K562 (cell line): ENCODE measurements around the gene ERMP1. TPM values are rescaled to one million over a fixed set of nuclear protein-coding genes. Genes with fewer than 3 reads are reported as not detected.

ENCODE experiments used
- CREBBP ChIP-seq: IDR thresholded peaks from one replicate; pipeline ENCODE4 v1.6.1; 2012; ENCODE audit warnings: low read depth, mild to moderate bottlenecking, control low read depth, inconsistent platforms, low read length
- DNMT1 ChIP-seq: fragments of 450-650 bp; IDR thresholded peaks from 2 replicates; pipeline ENCODE4 v1.6.1; 2016; ENCODE audit warnings: antibody characterized with exemption, mild to moderate bottlenecking
- ERF ChIP-seq: fragments of 450-650 bp; formaldehyde crosslinking; IDR thresholded peaks from 2 replicates; pipeline ENCODE4 v1.4.0; 2020; ENCODE audit warnings: mild to moderate bottlenecking, mixed read lengths
- FOXM1 ChIP-seq, 2 experiments: fragments of 450-650 bp in 1 of 2; sonication (generic) in 1 of 2; formaldehyde crosslinking in 1 of 2; IDR thresholded peaks; 2 replicates each; pipeline versions ENCODE4 v1.6.1 to v1.9.0; 2017 to 2022; ENCODE audit warnings: low read depth in 2 of 2, mild to moderate bottlenecking in 2 of 2, missing genetic modification reagents in 1 of 2, moderate library complexity in 1 of 2
- JUNB ChIP-seq: fragments of 450-650 bp; formaldehyde crosslinking; conservative IDR thresholded peaks from 2 replicates; pipeline ENCODE4 v1.4.0; 2020; ENCODE audit warnings: mild to moderate bottlenecking
- KDM1A ChIP-seq, 2 experiments: fragments of 450-650 bp; IDR thresholded peaks; 2 replicates each; pipeline ENCODE4 v1.6.1; 2016; ENCODE audit warnings: mild to moderate bottlenecking in 2 of 2
- MEF2A ChIP-seq: IDR thresholded peaks from 2 replicates; pipeline ENCODE4 v1.6.1; 2011; ENCODE audit warnings: low read depth, mild to moderate bottlenecking, low read length, moderate library complexity; ENCODE audit not compliant: control insufficient read depth
- NBN ChIP-seq: fragments of 450-650 bp; IDR thresholded peaks from 2 replicates; pipeline ENCODE4 v1.6.1; 2016; ENCODE audit warnings: low read depth, mild to moderate bottlenecking
- NCOA2 ChIP-seq, 2 experiments: fragments of 450-650 bp; IDR thresholded peaks; 2 replicates each; pipeline ENCODE4 v1.6.1; 2018; ENCODE audit warnings: mild to moderate bottlenecking in 2 of 2, moderate library complexity in 1 of 2; ENCODE audit not compliant: partially characterized antibody in 2 of 2
- NR2C2 ChIP-seq, 2 experiments: fragments of 200-800 bp in 1 of 2; sonication (Bioruptor generic) in 1 of 2; sonication (generic) in 1 of 2; formaldehyde crosslinking in 1 of 2; IDR thresholded peaks; 2 replicates each; pipeline versions ENCODE4 v1.6.1 to v1.8.0; 2016 to 2022; ENCODE audit warnings: mild to moderate bottlenecking in 1 of 2, missing compliant biosample characterization in 1 of 2, missing genetic modification characterization in 1 of 2, missing genetic modification reagents in 1 of 2
- RAD21 ChIP-seq, 2 experiments: fragments of 250-450 bp in 1 of 2; fragments of 450-650 bp in 1 of 2; sonication (Bioruptor Pico) in 1 of 2; formaldehyde crosslinking in 1 of 2; IDR thresholded peaks in 1 of 2; conservative IDR thresholded peaks in 1 of 2; 2 replicates each; pipeline versions ENCODE4 v1.4.0 to v1.8.0; 2020 to 2022; ENCODE audit warnings: mild to moderate bottlenecking in 2 of 2, moderate library complexity in 1 of 2
- SMARCE1 ChIP-seq: fragments of 450-650 bp; IDR thresholded peaks from 2 replicates; pipeline ENCODE4 v1.7.1; 2016; ENCODE audit warnings: mild to moderate bottlenecking
- STAT5A ChIP-seq: IDR thresholded peaks from 2 replicates; pipeline ENCODE4 v1.6.1; 2012; ENCODE audit warnings: low read length, inconsistent platforms, borderline replicate concordance
- ZNF140 ChIP-seq: fragments of 250-450 bp; sonication (Bioruptor Pico); IDR thresholded peaks from 2 replicates; pipeline ENCODE4 v1.8.0; 2021; ENCODE audit warnings: moderate library complexity, mild to moderate bottlenecking, inconsistent platforms
- ZNF561 ChIP-seq: fragments of 450-650 bp; formaldehyde crosslinking; conservative IDR thresholded peaks from 2 replicates; pipeline ENCODE4 v1.4.0; 2020; ENCODE audit warnings: mild to moderate bottlenecking, moderate library complexity
- ZNF696 ChIP-seq: fragments of 250-450 bp; sonication (Bioruptor Pico); conservative IDR thresholded peaks from 2 replicates; pipeline ENCODE4 v1.4.0; 2020; ENCODE audit warnings: mild to moderate bottlenecking, moderate library complexity
- ZNF764 ChIP-seq: fragments of 250-450 bp; sonication (Bioruptor Pico); IDR thresholded peaks from 2 replicates; pipeline ENCODE4 v1.4.0; 2020; ENCODE audit warnings: low read depth, mild to moderate bottlenecking, moderate library complexity
- ZSCAN29 ChIP-seq: fragments of 450-650 bp; IDR thresholded peaks from 2 replicates; pipeline ENCODE4 v1.6.1; 2017
- polyA plus RNA-seq, 8 experiments: library from polyadenylated mRNA; depleted of rRNA in 4 of 8; stranded (reverse) in 5 of 8; unstranded in 3 of 8; fragments of >200 nt; fragmentation: Nextera tagmentation in 2 of 8; fragmentation: Illumina TruSeq in 1 of 8; extraction: Ambion mirVana in 2 of 8; extraction: Trizol in 1 of 8; gene quantifications; 2 replicates each; pipeline versions ENCODE4 v1.2.1 to v1.2.3, GENCODE V29; 2011 to 2014; ENCODE audit warnings: inconsistent platforms in 1 of 8, missing spikeins in 1 of 8
- total RNA-seq, 7 experiments: library from RNA; depleted of rRNA in 6 of 7; stranded (reverse); fragments of >200 nt in 6 of 7; fragmentation: Illumina TruSeq in 2 of 7; extraction: Trizol in 2 of 7; gene quantifications; 2 replicates each; pipeline versions ENCODE4 v1.2.1 to v1.2.3, GENCODE V29; 2011 to 2021; ENCODE audit warnings: low replicate concordance in 1 of 7
- TF ChIP-seq, protein P1 (sequence below): fragments of 450-650 bp; formaldehyde crosslinking; IDR thresholded peaks from 2 replicates; pipeline ENCODE4 v1.4.0; 2022; ENCODE audit warnings: missing genetic modification characterization
- TF ChIP-seq, protein P2 (sequence below): IDR thresholded peaks from 2 replicates; pipeline ENCODE4 v1.6.1; 2011; ENCODE audit warnings: borderline replicate concordance, low read depth, mild to moderate bottlenecking, moderate library complexity, low read length; ENCODE audit not compliant: insufficient read depth, poor library complexity, severe bottlenecking
- TF ChIP-seq, protein P3 (sequence below): sonication (generic); formaldehyde crosslinking; IDR thresholded peaks from 2 replicates; pipeline ENCODE4 v1.8.0; 2022; ENCODE audit warnings: mild to moderate bottlenecking, missing genetic modification reagents
- TF ChIP-seq, protein P4 (sequence below): IDR thresholded peaks from 3 replicates; pipeline ENCODE4 v1.6.1; 2011; ENCODE audit warnings: borderline replicate concordance, mild to moderate bottlenecking; ENCODE audit not compliant: insufficient read length, insufficient read depth

ERMP1 gene
- total and polyA plus RNA-seq, 9 of the 15 experiments (the other 6 are each of a cell fraction or from before 2014, with no cell fraction given): 2.5 to 26.3 (median 12.6) TPM

DNA sequence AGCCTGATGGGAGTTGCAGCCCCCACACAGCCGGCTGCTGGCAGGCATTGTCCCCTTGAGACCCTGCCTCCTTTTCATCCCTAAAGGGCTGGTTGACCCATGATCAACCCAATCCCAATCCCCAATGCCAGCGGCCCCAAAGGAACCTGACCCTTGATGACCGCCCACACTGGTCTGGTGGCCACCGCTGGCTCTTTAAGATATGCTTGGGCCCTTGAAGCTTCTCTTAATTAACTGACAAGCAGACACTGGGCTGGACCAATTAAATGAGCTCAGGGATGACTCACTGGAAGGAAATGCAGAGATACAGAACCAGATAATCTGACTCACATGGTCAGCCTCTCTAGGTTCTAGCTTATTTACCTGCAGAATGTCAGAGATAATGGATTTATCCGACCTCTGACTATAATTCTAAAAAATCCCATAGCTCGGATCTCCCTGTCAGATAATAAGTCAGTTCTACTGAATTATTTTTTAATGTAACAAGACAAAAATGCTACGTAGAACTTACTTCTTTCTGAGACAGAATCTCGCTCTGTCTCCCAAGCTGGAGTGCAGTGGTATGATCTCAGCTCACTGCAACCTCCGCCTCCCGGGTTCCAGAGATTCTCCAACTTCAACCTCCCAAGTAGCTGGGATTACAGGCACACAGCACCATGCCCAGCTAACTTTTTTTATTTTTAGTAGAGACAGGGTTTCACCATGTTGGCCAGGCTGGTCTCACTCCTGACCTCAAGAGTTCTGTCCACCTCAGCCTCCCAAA is 46.7 kb upstream of the ERMP1 start (continued):
- TF ChIP-seq RAD21 (CRISPR knock-in tag; conservative IDR thresholded peaks at IDR 0.05 in 1 of 2, IDR thresholded peaks at IDR 0.05 in 1 of 2): no peak
- TF ChIP-seq NR2C2 (CRISPR knock-in tag; IDR thresholded peaks at IDR 0.05): no peak
- no peak for TF ChIP-seq NR2C2 (tag; IDR thresholded peaks at IDR 0.05)
- TF ChIP-seq ERF (CRISPR knock-in tag): no peak
- TF ChIP-seq, protein P1, sequence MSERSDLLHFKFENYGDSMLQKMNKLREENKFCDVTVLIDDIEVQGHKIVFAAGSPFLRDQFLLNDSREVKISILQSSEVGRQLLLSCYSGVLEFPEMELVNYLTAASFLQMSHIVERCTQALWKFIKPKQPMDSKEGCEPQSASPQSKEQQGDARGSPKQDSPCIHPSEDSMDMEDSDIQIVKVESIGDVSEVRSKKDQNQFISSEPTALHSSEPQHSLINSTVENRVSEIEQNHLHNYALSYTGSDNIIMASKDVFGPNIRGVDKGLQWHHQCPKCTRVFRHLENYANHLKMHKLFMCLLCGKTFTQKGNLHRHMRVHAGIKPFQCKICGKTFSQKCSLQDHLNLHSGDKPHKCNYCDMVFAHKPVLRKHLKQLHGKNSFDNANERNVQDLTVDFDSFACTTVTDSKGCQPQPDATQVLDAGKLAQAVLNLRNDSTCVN: no peak
- no peak for TF ChIP-seq ZNF561 (CRISPR knock-in tag)
- peak; percentile 68 for TF ChIP-seq STAT5A
- peak; percentile 61 for TF ChIP-seq FOXM1 (IDR thresholded peaks at IDR 0.05; ENCODE audit: low read depth)
- TF ChIP-seq FOXM1 (CRISPR knock-in tag; IDR thresholded peaks at IDR 0.05; ENCODE audit: low read depth): no peak
- no peak for TF ChIP-seq ZNF140 (CRISPR knock-in tag)
- TF ChIP-seq, protein P2, sequence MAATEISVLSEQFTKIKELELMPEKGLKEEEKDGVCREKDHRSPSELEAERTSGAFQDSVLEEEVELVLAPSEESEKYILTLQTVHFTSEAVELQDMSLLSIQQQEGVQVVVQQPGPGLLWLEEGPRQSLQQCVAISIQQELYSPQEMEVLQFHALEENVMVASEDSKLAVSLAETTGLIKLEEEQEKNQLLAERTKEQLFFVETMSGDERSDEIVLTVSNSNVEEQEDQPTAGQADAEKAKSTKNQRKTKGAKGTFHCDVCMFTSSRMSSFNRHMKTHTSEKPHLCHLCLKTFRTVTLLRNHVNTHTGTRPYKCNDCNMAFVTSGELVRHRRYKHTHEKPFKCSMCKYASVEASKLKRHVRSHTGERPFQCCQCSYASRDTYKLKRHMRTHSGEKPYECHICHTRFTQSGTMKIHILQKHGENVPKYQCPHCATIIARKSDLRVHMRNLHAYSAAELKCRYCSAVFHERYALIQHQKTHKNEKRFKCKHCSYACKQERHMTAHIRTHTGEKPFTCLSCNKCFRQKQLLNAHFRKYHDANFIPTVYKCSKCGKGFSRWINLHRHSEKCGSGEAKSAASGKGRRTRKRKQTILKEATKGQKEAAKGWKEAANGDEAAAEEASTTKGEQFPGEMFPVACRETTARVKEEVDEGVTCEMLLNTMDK: no peak
- no peak for TF ChIP-seq CREBBP
- no peak for TF ChIP-seq ZNF764 (CRISPR knock-in tag)
- TF ChIP-seq MEF2A: no peak
- TF ChIP-seq KDM1A (IDR thresholded peaks at IDR 0.05): peak; percentile 76 to 78
- TF ChIP-seq DNMT1: no peak
- TF ChIP-seq NBN: 0 out of 2 replicates have a peak, but pooled peaks have one; percentile 47
- TF ChIP-seq ZSCAN29: no peak
- no peak for TF ChIP-seq ZNF696 (CRISPR knock-in tag)
- peak in 1 of 2 experiments; percentile 62 for TF ChIP-seq NCOA2 (IDR thresholded peaks at IDR 0.05; ENCODE audit: partially characterized antibody in 2 of 2)
- TF ChIP-seq, protein P3, sequence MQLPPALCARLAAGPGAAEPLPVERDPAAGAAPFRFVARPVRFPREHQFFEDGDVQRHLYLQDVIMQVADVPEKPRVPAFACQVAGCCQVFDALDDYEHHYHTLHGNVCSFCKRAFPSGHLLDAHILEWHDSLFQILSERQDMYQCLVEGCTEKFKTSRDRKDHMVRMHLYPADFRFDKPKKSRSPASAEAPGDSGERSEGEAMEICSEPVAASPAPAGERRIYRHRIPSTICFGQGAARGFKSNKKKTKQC (CRISPR knock-in tag): no peak
- peak; percentile 84 for TF ChIP-seq JUNB (CRISPR knock-in tag)
- TF ChIP-seq, protein P4, sequence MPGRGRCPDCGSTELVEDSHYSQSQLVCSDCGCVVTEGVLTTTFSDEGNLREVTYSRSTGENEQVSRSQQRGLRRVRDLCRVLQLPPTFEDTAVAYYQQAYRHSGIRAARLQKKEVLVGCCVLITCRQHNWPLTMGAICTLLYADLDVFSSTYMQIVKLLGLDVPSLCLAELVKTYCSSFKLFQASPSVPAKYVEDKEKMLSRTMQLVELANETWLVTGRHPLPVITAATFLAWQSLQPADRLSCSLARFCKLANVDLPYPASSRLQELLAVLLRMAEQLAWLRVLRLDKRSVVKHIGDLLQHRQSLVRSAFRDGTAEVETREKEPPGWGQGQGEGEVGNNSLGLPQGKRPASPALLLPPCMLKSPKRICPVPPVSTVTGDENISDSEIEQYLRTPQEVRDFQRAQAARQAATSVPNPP: no peak
- TF ChIP-seq SMARCE1: peak; percentile 96
